ENCODE data around the gene EML6. TPM values are rescaled to one million over a fixed set of nuclear protein-coding genes. Genes with fewer than 3 reads are reported as not detected.
A peak's percentile ranks its signal among the peaks of the same experiment; 100 is the strongest.

Gene EML6
- total and polyA plus RNA-seq, 7 donors: 0.38 to 9.3 (median 2.5) TPM

- TF ChIP-seq CTCF (IDR thresholded peaks at IDR 0.05): no peak
- H3K27me3 ChIP-seq (ENCODE audit: insufficient read depth in 3 of 3, low read length in 2 of 3): no peaks in the 10 kb centered on the region
- H3K4me3 ChIP-seq: no peak overlapping the region
- 78 to 88% (median 79%) methylated on average over 8 of the region's 8 CpGs for WGBS, 3 donors
- DNase-seq (no peak), ATAC-seq (no peak)
- no peaks in the 10 kb centered on the region for H3K4me1 ChIP-seq
- intact Hi-C loops (cut with DNase I): no loop called here
- H3K36me3 ChIP-seq (ENCODE audit: insufficient read depth in 1 of 2, low read depth in 1 of 2): no peaks in the 10 kb centered on the region
- no peaks in the 10 kb centered on the region for H3K9me3 ChIP-seq
- H3K27ac ChIP-seq: no peak overlapping the region
Observed at GRCh38 chr2:54954158-54954557, 230.7 kb downstream of the EML6 start.

GRCh38 chr2:54954705-54955357 lies 231.4 kb downstream of the EML6 start:
- ATAC-seq (no peak), DNase-seq (no peak)
- H3K27me3 ChIP-seq (ENCODE audit: insufficient read depth in 3 of 3, low read length in 2 of 3): no peaks in the 10 kb centered on the region
- H3K4me3 ChIP-seq: no peak overlapping the region
- H3K36me3 ChIP-seq (ENCODE audit: insufficient read depth in 1 of 2, low read depth in 1 of 2): no peaks in the 10 kb centered on the region
- intact Hi-C loops (cut with DNase I): no loop called here
- no peaks in the 10 kb centered on the region for H3K9me3 ChIP-seq
- H3K27ac ChIP-seq: no peak overlapping the region
- TF ChIP-seq CTCF (IDR thresholded peaks at IDR 0.05): no peak
- WGBS, 3 donors: 95 to 96% (median 95%) methylated on average over 3 of the region's 3 CpGs
- H3K4me1 ChIP-seq: no peaks in the 10 kb centered on the region

GRCh38 chr2:54955358-54956110 lies 232.1 kb downstream of the EML6 start:
- Histone ChIP-seq H3K4me1 (no peaks in the 10 kb centered on the region), H3K4me3 (no peak overlapping the region), H3K27ac (no peak overlapping the region), H3K36me3 (ENCODE audit: insufficient read depth in 1 of 2, low read depth in 1 of 2) (no peaks in the 10 kb centered on the region), H3K9me3 (no peaks in the 10 kb centered on the region), H3K27me3 (ENCODE audit: insufficient read depth in 3 of 3, low read length in 2 of 3) (no peaks in the 10 kb centered on the region)
- TF ChIP-seq CTCF (IDR thresholded peaks at IDR 0.05): no peak
- peak in 1 of 4 donors; percentile 55 for ATAC-seq
- 68 to 76% (median 69%) methylated on average over 9 of the region's 9 CpGs for WGBS, 3 donors
- intact Hi-C loops (cut with DNase I): no loop called here
- no peak for DNase-seq

- H3K4me3 ChIP-seq: no peak overlapping the region
- no peaks in the 10 kb centered on the region for H3K27me3 ChIP-seq (ENCODE audit: insufficient read depth in 3 of 3, low read length in 2 of 3)
- 67 to 86% (median 71%) methylated on average over 2 of the region's 2 CpGs for WGBS, 3 donors
- ATAC-seq (no peak), DNase-seq (no peak)
- no peaks in the 10 kb centered on the region for H3K36me3 ChIP-seq (ENCODE audit: insufficient read depth in 1 of 2, low read depth in 1 of 2)
- no peak overlapping the region for H3K27ac ChIP-seq
- intact Hi-C loops (cut with DNase I): no loop called here
- no peaks in the 10 kb centered on the region for H3K4me1 ChIP-seq
- no peaks in the 10 kb centered on the region for H3K9me3 ChIP-seq
- no peak for TF ChIP-seq CTCF (IDR thresholded peaks at IDR 0.05)
Observed at GRCh38 chr2:54956111-54956627, 232.7 kb downstream of the EML6 start.

Data from psoas muscle (tissue), 8 donors.